ENCODE data around the gene SF3A1. TPM values are rescaled to one million over a fixed set of nuclear protein-coding genes. Genes with fewer than 3 reads are reported as not detected.

The SF3A1 gene
- total RNA-seq, 1 donor from 2014 or later = 92.9 TPM

DNA sequence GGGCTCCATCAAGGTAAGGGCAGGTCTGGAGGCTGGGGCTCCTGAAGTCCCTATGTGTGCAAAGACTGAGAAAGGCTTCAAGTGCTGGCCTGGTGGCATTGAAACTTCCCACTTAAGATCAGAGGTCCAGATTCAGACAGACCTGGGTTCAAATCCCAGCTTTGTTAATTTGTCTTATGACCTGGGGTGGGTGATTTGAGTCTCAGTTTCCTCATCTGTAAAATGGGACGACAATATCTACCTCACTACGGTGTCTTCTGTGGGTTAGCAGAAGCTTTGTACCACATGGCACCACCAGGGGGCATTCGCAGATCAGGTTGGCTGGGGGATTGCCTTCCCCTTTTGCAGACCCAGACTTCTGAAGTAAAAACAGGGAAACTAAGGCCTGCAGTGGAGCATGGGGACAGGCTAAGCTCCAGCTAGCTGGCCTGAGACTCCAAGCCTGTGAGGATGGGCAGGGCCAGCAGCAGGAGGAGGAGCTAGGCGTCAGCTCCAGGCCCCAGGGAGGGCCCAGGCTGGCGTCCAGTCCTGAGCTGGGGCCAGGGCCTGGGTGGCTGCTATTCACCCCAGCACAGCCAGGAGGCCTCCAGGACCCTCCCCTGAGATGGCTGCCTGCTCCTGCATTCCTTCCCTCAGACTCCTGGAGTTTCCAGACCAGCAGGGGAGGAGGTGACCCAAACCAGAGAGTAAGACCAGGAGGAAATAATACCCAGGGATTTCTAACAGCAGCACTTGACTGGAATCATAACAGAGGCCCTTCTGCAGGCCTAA is 68.9 kb downstream of the SF3A1 start:
- peaks cover 38 to 48% of the 10 kb centered on the region in 2 donors for H3K36me3 ChIP-seq
- H3K4me3 ChIP-seq = peak overlapping the region; percentile 74 to 94
- peak overlapping the region; percentile 94 to 96 for H3K27ac ChIP-seq
- no peaks in the 10 kb centered on the region for H3K27me3 ChIP-seq
- H3K9me3 ChIP-seq = no peaks in the 10 kb centered on the region
- H3K4me1 ChIP-seq = peaks cover 19 to 33% of the 10 kb centered on the region in 2 donors
- DNase-seq (ENCODE audit: low spot score in 2 of 2) = peak; percentile 64 to 96
- TF ChIP-seq, protein P1, sequence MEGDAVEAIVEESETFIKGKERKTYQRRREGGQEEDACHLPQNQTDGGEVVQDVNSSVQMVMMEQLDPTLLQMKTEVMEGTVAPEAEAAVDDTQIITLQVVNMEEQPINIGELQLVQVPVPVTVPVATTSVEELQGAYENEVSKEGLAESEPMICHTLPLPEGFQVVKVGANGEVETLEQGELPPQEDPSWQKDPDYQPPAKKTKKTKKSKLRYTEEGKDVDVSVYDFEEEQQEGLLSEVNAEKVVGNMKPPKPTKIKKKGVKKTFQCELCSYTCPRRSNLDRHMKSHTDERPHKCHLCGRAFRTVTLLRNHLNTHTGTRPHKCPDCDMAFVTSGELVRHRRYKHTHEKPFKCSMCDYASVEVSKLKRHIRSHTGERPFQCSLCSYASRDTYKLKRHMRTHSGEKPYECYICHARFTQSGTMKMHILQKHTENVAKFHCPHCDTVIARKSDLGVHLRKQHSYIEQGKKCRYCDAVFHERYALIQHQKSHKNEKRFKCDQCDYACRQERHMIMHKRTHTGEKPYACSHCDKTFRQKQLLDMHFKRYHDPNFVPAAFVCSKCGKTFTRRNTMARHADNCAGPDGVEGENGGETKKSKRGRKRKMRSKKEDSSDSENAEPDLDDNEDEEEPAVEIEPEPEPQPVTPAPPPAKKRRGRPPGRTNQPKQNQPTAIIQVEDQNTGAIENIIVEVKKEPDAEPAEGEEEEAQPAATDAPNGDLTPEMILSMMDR (IDR thresholded peaks at IDR 0.05) = peak; percentile 71 to 84 (median 83)
- intact Hi-C loops (cut with DNase I) = loop anchor here (1.0 to 5.0 kb wide), 5 partner anchors 25 to 138 kb away; partner anchors contain the start of genes RNF215 and TBC1D10A

DNA sequence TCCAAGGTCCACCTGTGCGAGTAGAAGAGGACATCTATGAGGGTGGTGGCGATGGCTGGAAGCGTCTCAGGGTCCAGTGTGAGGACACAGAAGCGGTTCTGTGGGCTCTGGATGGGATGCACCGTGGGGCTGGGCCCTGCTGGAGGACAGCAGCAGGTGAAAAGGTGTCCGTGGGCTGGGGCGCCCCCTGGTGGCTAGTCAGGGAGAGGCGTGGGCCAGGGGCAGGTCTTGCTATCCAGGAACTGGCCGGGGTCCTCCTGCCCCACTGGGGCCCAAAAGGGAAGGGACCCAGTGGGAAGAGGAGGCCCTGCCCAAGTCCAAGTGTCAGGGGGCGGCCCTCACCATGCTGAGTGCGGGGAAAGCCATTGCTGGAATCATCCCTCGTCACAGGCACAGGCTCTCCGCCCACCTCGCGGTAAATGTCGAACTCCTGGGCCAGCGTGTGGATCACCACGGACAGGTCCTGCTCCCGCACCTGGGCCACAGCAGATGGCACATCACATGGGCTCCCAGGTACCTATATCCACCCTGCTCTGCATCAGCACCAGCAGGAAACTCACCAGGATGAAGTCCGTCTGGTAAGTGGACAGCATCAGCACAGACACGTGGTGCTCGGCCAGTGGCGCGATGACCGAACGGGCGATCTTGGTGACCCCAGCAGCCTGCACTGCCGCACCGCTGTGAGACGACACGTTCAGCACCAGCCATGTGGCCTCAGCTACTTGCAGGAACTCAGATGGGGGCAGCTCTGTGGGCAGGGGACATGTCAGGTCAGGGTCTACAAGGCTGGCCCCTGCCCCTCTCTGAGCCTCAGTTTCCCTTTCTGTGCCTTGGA is 69.7 kb downstream of the SF3A1 start:
- Histone ChIP-seq H3K27me3 (no peaks in the 10 kb centered on the region), H3K36me3 (peaks cover 30 to 44% of the 10 kb centered on the region in 2 donors), H3K4me3 (no peak overlapping the region), H3K27ac (no peak overlapping the region), H3K4me1 (peaks cover 19 to 33% of the 10 kb centered on the region in 2 donors), H3K9me3 (no peaks in the 10 kb centered on the region)
- DNase-seq (ENCODE audit: low spot score in 2 of 2) = peak in 1 of 2 donors; percentile 86
- intact Hi-C loops (cut with DNase I) = loop anchor here (1.0 to 5.0 kb wide), 3 partner anchors 24 to 100 kb away; partner anchors contain the start of gene RNF215
- TF ChIP-seq, protein P1 (IDR thresholded peaks at IDR 0.05) = peak; percentile 65 to 83 (median 81)

DNA sequence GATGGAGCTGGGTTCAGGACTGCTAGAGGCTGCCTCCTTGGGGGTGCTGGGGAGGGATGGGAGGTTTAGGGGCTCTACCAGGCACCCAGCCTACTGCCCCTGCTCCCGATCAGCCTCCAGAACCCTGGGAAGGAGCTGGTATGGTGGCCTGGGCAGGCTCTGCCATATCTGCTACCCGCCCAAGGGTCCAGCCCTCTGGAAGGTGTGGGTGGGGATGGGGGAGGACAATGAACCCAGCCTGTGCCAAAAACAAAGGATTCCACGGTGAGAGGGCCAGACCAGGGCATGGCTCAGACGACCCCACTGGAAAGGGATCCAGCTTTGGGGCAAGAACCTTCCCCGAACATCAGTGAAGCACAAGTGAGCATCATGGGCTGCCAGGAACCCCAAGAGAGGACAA is 70.4 kb downstream of the SF3A1 start:
- Histone ChIP-seq H3K4me1 (peaks cover 16 to 26% of the 10 kb centered on the region in 2 donors), H3K27ac (no peak overlapping the region), H3K4me3 (no peak overlapping the region), H3K27me3 (no peaks in the 10 kb centered on the region), H3K36me3 (peaks cover 23 to 39% of the 10 kb centered on the region in 2 donors), H3K9me3 (no peaks in the 10 kb centered on the region)
- no peak for DNase-seq (ENCODE audit: low spot score in 2 of 2)
- TF ChIP-seq, protein P1 (IDR thresholded peaks at IDR 0.05) = no peak
- intact Hi-C loops (cut with DNase I) = loop anchor here (5.0 kb wide), 1 partner anchor 56 kb away; no protein-coding TSS in a partner anchor

GRCh38 chr22:30285846-30286200 is 70.9 kb downstream of the SF3A1 start:
- H3K27me3 ChIP-seq = no peaks in the 10 kb centered on the region
- H3K36me3 ChIP-seq = peaks cover 22 to 39% of the 10 kb centered on the region in 2 donors
- H3K27ac ChIP-seq = no peak overlapping the region
- intact Hi-C loops (cut with DNase I) = loop anchor here (5.0 kb wide), 1 partner anchor 56 kb away; no protein-coding TSS in a partner anchor
- TF ChIP-seq, protein P1 (IDR thresholded peaks at IDR 0.05) = no peak
- H3K9me3 ChIP-seq = no peaks in the 10 kb centered on the region
- peaks cover 11 to 21% of the 10 kb centered on the region in 2 donors for H3K4me1 ChIP-seq
- DNase-seq (ENCODE audit: low spot score in 2 of 2) = no peak
- H3K4me3 ChIP-seq = no peak overlapping the region

DNA sequence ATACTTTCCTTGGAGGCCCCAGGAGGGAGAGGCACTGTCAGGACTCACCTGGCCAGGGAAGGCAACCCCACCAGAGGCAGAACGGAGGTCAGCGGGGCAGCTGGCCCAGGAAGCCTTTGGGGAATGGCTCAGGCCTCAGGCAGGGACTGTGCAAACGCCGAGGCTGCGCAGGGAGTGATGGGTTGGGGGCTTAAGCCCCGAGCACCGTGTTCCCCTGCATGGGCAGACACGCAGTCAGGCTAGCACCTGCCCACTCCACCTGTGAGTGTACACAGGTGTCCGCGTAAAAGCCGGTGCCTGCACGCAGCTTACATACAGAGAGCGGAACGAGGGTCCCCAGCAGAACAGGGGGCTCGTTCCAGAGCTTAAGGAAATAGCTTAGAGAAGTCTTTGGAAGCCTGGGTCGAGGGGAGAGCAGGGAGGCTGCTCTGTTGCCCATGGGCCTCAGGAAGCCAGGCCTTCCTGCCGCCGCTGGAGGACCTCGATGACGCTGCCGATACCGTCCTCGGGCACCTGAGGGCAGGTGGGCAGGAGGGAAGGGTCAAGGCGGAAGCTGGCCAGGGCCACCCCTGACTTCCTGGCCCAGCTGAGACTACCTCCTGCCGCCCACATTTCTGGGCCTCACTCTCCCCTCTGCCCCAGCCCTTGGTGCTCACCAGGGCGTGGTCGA is 71.4 kb downstream of the SF3A1 start:
- H3K36me3 ChIP-seq = peaks cover 22 to 39% of the 10 kb centered on the region in 2 donors
- peaks cover 6 to 16% of the 10 kb centered on the region in 2 donors for H3K4me1 ChIP-seq
- H3K27ac ChIP-seq = no peak overlapping the region
- TF ChIP-seq, protein P1 (IDR thresholded peaks at IDR 0.05) = no peak
- H3K9me3 ChIP-seq = no peaks in the 10 kb centered on the region
- no peaks in the 10 kb centered on the region for H3K27me3 ChIP-seq
- no peak for DNase-seq (ENCODE audit: low spot score in 2 of 2)
- no peak overlapping the region for H3K4me3 ChIP-seq
- intact Hi-C loops (cut with DNase I) = loop anchor here (5.0 kb wide), 1 partner anchor 57 kb away; no protein-coding TSS in a partner anchor

All from ascending aorta (tissue), 2 donors.